H9 (cell line): ENCODE measurements around the gene PRG2. TPM values are rescaled to one million over a fixed set of nuclear protein-coding genes. Genes with fewer than 3 reads are reported as not detected.

Experiments used
- DNase-seq: peaks from one replicate; pipeline ENCODE4 v3.0.0-alpha.2; 2017
- H2AFZ ChIP-seq: one replicate; pipeline ENCODE4 v1.6.1; 2013; ENCODE audit warnings: mild to moderate bottlenecking, low read length, control low read depth, moderate library complexity
- H2AK5ac ChIP-seq: 2 replicates; pipeline ENCODE4 v1.6.1; 2013; ENCODE audit warnings: low read length, control low read depth, mixed read lengths; ENCODE audit not compliant: insufficient read length
- H2BK120ac ChIP-seq: one replicate; pipeline ENCODE4 v1.6.1; 2013; ENCODE audit warnings: low read depth, mild to moderate bottlenecking, low read length, control low read depth, inconsistent platforms; ENCODE audit not compliant: poor library complexity, severe bottlenecking
- H2BK12ac ChIP-seq: 2 replicates; pipeline ENCODE4 v1.6.1; 2013; ENCODE audit warnings: low read length, control low read depth, mixed read lengths, low read depth; ENCODE audit not compliant: insufficient read length
- H2BK15ac ChIP-seq: 2 replicates; pipeline ENCODE4 v1.6.1; 2013; ENCODE audit warnings: low read depth, low read length, control low read depth
- H2BK20ac ChIP-seq: one replicate; pipeline ENCODE4 v1.6.1; 2013; ENCODE audit warnings: low read depth, mild to moderate bottlenecking, low read length, control low read depth, inconsistent platforms; ENCODE audit not compliant: poor library complexity, severe bottlenecking
- H2BK5ac ChIP-seq: 2 replicates; pipeline ENCODE4 v1.6.1; 2013; ENCODE audit warnings: low read length, control low read depth, mixed read lengths; ENCODE audit not compliant: insufficient read length
- H3K14ac ChIP-seq: 2 replicates; pipeline ENCODE4 v1.6.1; 2013; ENCODE audit warnings: low read length, control low read depth; ENCODE audit not compliant: insufficient read depth
- H3K18ac ChIP-seq: 2 replicates; pipeline ENCODE4 v1.6.1; 2013; ENCODE audit warnings: low read depth, mild to moderate bottlenecking, mixed read lengths, low read length, control low read depth; ENCODE audit not compliant: insufficient read length
- H3K23ac ChIP-seq: 2 replicates; pipeline ENCODE4 v1.6.1; 2013; ENCODE audit warnings: low read length, control low read depth, mixed read lengths, low read depth; ENCODE audit not compliant: insufficient read length
- H3K23me2 ChIP-seq: 2 replicates; pipeline ENCODE4 v1.6.1; 2013; ENCODE audit warnings: low read depth, mild to moderate bottlenecking, mixed read lengths, low read length, control low read depth; ENCODE audit not compliant: insufficient read length, poor library complexity, severe bottlenecking
- H3K27ac ChIP-seq: 2 replicates; pipeline ENCODE4 v1.5.1; 2013; ENCODE audit warnings: low read length, control low read depth, mixed read lengths, low read depth; ENCODE audit not compliant: insufficient read length
- H3K27me3 ChIP-seq: 2 replicates; pipeline ENCODE4 v1.6.1; 2013; ENCODE audit warnings: low read length, control low read depth, inconsistent platforms; ENCODE audit not compliant: insufficient read depth
- H3K4ac ChIP-seq: 2 replicates; pipeline ENCODE4 v1.6.1; 2013; ENCODE audit warnings: low read depth, mild to moderate bottlenecking, control low read depth, inconsistent platforms, low read length, moderate library complexity
- H3K4me1 ChIP-seq: 2 replicates; pipeline ENCODE4 v1.6.1; 2013; ENCODE audit warnings: low read length, control low read depth, inconsistent platforms; ENCODE audit not compliant: insufficient read depth
- H3K4me2 ChIP-seq: 2 replicates; pipeline ENCODE4 v1.6.1; 2013; ENCODE audit warnings: low read length, control low read depth, mixed read lengths; ENCODE audit not compliant: insufficient read length, insufficient read depth
- H3K56ac ChIP-seq: 2 replicates; pipeline ENCODE4 v1.6.1; 2013; ENCODE audit warnings: low read depth, mild to moderate bottlenecking, mixed read lengths, low read length, control low read depth; ENCODE audit not compliant: insufficient read length
- H3K79me1 ChIP-seq: 2 replicates; pipeline ENCODE4 v1.6.1; 2013; ENCODE audit warnings: low read depth, mild to moderate bottlenecking, moderate library complexity, low read length, control low read depth, inconsistent platforms; ENCODE audit not compliant: insufficient read depth, poor library complexity, severe bottlenecking
- H3K79me2 ChIP-seq: 2 replicates; pipeline ENCODE4 v1.6.1; 2013; ENCODE audit warnings: low read length, control low read depth, inconsistent platforms; ENCODE audit not compliant: insufficient read depth
- H3K9ac ChIP-seq: 2 replicates; pipeline ENCODE4 v1.6.1; 2013; ENCODE audit warnings: low read length, control low read depth, mixed read lengths; ENCODE audit not compliant: insufficient read length; ENCODE audit errors: extremely low read depth
- H3K9me3 ChIP-seq: one replicate; pipeline ENCODE4 v1.6.1; 2013; ENCODE audit warnings: low read depth, low read length, inconsistent platforms; ENCODE audit not compliant: control insufficient read depth
- H3T11ph ChIP-seq: one replicate; pipeline ENCODE4 v1.6.1; 2013; ENCODE audit warnings: mild to moderate bottlenecking, low read length, control low read depth, inconsistent platforms
- H4K20me1 ChIP-seq: one replicate; pipeline ENCODE4 v1.6.1; 2013; ENCODE audit not compliant: control insufficient read depth, insufficient read length, insufficient read depth
- H4K5ac ChIP-seq: 2 replicates; pipeline ENCODE4 v1.6.1; 2013; ENCODE audit warnings: low read depth, mild to moderate bottlenecking, mixed read lengths, low read length, control low read depth; ENCODE audit not compliant: insufficient read length
- H4K8ac ChIP-seq: replicated peaks from 2 replicates; pipeline ENCODE4 v1.6.1; 2013; ENCODE audit warnings: low read length, control low read depth, mixed read lengths, low read depth; ENCODE audit not compliant: insufficient read length
- H4K91ac ChIP-seq: 2 replicates; pipeline ENCODE4 v1.6.1; 2013; ENCODE audit warnings: low read depth, mild to moderate bottlenecking, moderate library complexity, mixed read lengths, low read length, control low read depth; ENCODE audit not compliant: insufficient read length
- H3K27ac Mint-ChIP-seq, 3 experiments: 2 replicates in 2 of 3; 3 replicates in 1 of 3; pipeline ENCODE4 v1.8.0; 2020 to 2021; ENCODE audit warnings: mixed read lengths in 3 of 3, mild to moderate bottlenecking in 1 of 3, moderate library complexity in 1 of 3
- H3K27me3 Mint-ChIP-seq: 2 replicates; pipeline ENCODE4 v1.8.0; 2021; ENCODE audit warnings: low read depth, mild to moderate bottlenecking, moderate library complexity, mixed read lengths
- H3K36me3 Mint-ChIP-seq, 3 experiments: 2 replicates in 2 of 3; 3 replicates in 1 of 3; pipeline ENCODE4 v1.8.0; 2020 to 2021; ENCODE audit warnings: low read depth in 3 of 3, mixed read lengths in 3 of 3; ENCODE audit not compliant: insufficient read depth in 1 of 3
- H3K4me1 Mint-ChIP-seq, 2 experiments: 2 replicates each; pipeline ENCODE4 v1.8.0; 2020; ENCODE audit warnings: mixed read lengths in 2 of 2
- H3K4me3 Mint-ChIP-seq, 2 experiments: 2 replicates in 1 of 2; 3 replicates in 1 of 2; pipeline ENCODE4 v1.8.0; 2020 to 2021; ENCODE audit warnings: mild to moderate bottlenecking in 2 of 2, mixed read lengths in 2 of 2, moderate library complexity in 1 of 2
- H3K9me3 Mint-ChIP-seq, 2 experiments: 2 replicates in 1 of 2; 3 replicates in 1 of 2; pipeline ENCODE4 v1.8.0; 2020; ENCODE audit warnings: mild to moderate bottlenecking in 2 of 2, mixed read lengths in 2 of 2, moderate library complexity in 1 of 2
- CTCF ChIP-seq: fragments of 200-600 bp; sonication (generic); conservative IDR thresholded peaks from 3 replicates; pipeline ENCODE4 v1.8.0; 2021; ENCODE audit warnings: antibody characterized with exemption, mild to moderate bottlenecking
- WGBS: extraction: QIAGEN DNeasy Blood & Tissue Kit; methylation state at CpG from one replicate; pipeline ENCODE4 v1.1.7; 2013; ENCODE audit warnings: missing lambda C conversion rate, low lambda C conversion rate, mixed read lengths; ENCODE audit not compliant: insufficient read length; ENCODE audit errors: extremely low coverage; 5-methylcytosine and 5-hydroxymethylcytosine counted together
- total RNA-seq: library from RNA; stranded (reverse); gene quantifications from 2 replicates; pipeline ENCODE4 v1.2.1, GENCODE V29; 2021

Gene PRG2
- total RNA-seq, 1 experiment from 2014 or later = not detected

- WGBS = no CpG with 5 or more reads among the region's 31 CpGs
Observed at GRCh38 chr11:57349491-57350274, 40.8 kb downstream of the PRG2 start.

More at GRCh38 chr11:57349491-57350274, 40.8 kb downstream of the PRG2 start:
- Histone ChIP-seq H3K18ac (peak overlapping the region; percentile 71), H2AK5ac (no peak overlapping the region), H3K27me3 (no peaks in the 10 kb centered on the region), H3K4me2 (peak overlapping the region; percentile 49), H2BK120ac (no peak overlapping the region), H3K23ac (no peak overlapping the region), H4K8ac (no peak overlapping the region), H3K79me2 (no peaks in the 10 kb centered on the region), H3K4ac (no peak overlapping the region), H2BK5ac (no peak overlapping the region), H2AFZ (peak overlapping the region; percentile 94), H2BK20ac (no peak overlapping the region), H3K9me3 (no peaks in the 10 kb centered on the region), H3K23me2 (peaks cover 5% of the 10 kb centered on the region), H3K9ac (peak overlapping the region; percentile 8), H3K27ac (no peak overlapping the region), H2BK15ac (no peak overlapping the region), H2BK12ac (no peak overlapping the region), H4K20me1 (no peaks in the 10 kb centered on the region), H3K4me1 (no peaks in the 10 kb centered on the region), H3K56ac (no peak overlapping the region), H3T11ph (no peak overlapping the region), H4K91ac (no peak overlapping the region), H3K79me1 (no peaks in the 10 kb centered on the region), H3K14ac (peak overlapping the region; percentile 67), H4K5ac (no peak overlapping the region)
- peaks cover 25 to 44% of the 10 kb centered on the region in 2 experiments for H3K4me1 Mint-ChIP-seq
- H3K36me3 Mint-ChIP-seq = peaks cover 0 to 5% (median 0%) of the 10 kb centered on the region in 3 experiments; a peak in 2 of 7 replicates
- peaks cover 36% of the 10 kb centered on the region for H3K27me3 Mint-ChIP-seq
- H3K27ac Mint-ChIP-seq = no peak overlapping the region
- peak overlapping the region; percentile 59 to 72 for H3K4me3 Mint-ChIP-seq
- peak; percentile 97 for TF ChIP-seq CTCF
- peaks cover 3 to 8% of the 10 kb centered on the region in 2 experiments; a peak in 4 of 5 replicates for H3K9me3 Mint-ChIP-seq
- peak; percentile 86 for DNase-seq
